NCI-H69 (cell line): ENCODE data around the gene MEGF10.
"Not testable (repeated sequence)": the region's sequence is repeated elsewhere in the genome, so short reads cannot be mapped to it uniquely, and the experiment has no call there.

ENCODE experiments used
- DNase-seq: peaks from one replicate; lab custom pipeline; 2025; lab: John Stamatoyannopoulos, UW

Gene MEGF10

DNA sequence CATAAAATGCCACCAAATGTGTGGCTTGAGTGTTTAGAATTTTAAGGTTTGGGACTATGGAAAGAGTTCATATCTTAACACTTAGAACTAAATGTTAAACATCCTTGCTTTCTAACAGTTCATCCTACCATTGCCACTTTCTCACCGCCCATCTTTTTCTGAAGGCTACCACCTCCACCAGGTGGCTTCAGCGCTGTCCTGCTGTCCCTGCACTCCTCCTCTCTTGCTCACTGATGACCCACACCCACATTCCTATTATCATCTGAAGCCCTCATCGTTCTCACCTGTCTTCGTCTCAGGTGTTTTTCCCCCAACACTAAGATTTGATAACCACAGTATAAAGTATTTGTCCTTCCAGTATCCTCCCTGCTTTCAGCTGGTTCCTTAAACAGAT, 7.4 kb downstream of the MEGF10 start:
- peak; percentile 15 for DNase-seq

DNA sequence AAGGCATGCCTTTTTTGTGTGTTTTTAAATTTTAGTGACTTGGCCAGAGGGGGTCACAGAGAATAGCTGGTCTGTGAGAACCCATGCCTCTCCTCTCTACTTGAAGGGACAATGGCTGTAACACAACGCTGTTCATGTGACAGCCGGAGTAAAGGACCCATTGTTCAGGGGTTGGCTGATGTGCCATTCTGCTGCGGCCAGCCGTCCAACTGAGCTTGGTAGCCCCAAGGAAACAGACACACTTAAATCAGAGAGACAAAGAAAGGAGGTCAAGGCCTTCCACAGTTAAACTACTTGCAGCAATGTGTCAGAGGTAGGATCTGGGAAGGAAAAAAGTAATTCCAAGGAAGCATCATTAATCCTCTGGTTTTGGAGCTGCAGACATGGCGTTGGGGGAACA, 8.1 kb downstream of the MEGF10 start:
- peak; percentile 5 for DNase-seq

DNA sequence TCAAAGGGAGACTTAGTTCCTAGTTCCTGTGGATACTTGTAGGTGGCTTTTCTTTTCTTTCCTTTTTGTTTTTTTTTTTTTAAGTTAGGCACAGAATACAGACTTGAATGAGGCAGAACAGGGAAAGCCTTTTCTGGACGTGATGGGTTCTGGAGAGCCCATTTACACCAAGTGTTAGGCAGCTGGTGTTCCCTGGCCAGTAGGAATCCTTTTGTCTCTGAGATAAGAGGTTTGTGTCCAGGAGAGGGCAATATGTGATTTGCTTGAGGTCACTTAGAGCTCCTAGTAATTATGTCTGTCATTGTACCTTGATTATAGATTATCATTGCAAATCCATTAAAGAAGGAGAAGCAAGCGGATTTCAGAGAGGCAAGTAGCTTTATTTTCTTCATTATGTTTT, 9.1 kb downstream of the MEGF10 start:
- DNase-seq = peak; percentile 70

DNA sequence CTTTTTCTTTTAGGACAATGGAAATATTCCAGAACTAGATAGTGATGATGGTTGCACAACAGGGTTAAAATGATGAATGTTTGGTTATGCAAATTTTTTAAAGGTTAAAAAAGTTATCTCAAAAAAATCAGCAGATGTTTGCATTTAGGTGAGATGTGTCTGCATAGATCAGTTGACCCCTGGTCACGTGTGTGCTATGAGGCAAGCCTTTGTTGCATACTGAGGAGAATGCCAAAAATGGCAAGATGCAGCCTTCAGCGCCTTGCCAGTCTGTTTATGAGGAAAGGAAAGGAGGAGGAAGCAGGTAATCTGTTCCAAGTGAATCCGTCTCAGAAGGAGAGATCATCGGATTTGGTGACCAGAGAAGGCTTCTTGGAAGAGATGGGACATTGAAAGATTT, 11.9 kb downstream of the MEGF10 start:
- DNase-seq = no peak

DNA sequence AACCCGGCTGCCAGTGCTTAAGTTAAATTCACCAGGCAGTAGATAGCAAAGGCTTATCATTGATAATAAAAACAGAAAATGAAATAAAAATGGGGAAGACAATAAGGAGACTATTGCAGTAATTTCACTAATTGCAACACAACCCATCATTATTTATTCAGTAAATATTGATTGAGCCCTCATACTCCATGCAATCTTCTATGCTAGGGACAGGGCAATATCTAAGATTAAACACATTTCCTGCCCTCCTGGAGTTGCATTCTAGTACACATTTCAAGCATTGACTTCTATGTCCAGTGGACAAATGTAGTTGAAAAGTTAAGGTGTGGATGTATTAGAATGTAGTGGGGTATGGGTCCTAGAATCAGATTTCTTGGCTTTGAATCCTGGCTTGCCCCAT, 12.8 kb downstream of the MEGF10 start:
- peak; percentile 32 for DNase-seq

DNA sequence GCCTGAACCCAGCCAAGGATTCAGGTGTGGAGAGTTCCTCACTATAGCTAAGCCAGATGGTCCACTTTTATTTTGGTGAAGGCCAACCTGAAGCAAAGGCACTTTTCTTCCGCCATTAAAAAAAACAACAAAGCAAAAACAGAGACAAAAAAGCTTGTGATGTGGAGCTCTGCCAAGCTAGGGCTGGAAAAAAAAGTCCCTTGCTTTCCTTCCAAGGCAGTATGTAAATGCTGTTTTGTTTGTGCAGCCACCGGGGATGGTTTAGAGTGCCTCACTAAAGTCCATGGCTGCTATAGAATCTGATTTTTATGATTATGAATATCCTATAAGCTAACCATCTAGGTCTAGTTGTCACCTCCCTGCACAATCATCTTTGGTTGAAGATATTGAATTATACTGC, 14.9 kb downstream of the MEGF10 start:
- DNase-seq = peak; percentile 24

DNA sequence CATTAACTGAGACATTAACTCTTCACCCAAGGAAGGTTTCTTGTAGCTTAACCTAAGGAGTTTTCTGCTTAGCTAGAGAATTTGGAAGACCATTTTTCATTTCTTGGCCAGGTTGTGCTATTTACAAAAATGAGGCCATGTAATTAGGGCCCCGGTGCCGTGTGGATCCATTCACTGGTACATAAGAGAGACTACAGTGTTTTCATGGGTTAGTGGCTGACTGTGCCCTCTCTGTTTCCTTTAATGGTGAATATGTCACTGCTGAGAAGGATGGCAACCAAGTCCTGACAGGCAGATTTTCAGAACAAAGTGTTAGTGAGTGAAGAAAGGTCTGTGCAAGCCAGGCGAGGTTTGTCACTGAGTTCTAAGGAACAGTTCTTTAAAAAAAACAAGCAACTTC, 15.4 kb downstream of the MEGF10 start:
- DNase-seq = peak; percentile 18

DNA sequence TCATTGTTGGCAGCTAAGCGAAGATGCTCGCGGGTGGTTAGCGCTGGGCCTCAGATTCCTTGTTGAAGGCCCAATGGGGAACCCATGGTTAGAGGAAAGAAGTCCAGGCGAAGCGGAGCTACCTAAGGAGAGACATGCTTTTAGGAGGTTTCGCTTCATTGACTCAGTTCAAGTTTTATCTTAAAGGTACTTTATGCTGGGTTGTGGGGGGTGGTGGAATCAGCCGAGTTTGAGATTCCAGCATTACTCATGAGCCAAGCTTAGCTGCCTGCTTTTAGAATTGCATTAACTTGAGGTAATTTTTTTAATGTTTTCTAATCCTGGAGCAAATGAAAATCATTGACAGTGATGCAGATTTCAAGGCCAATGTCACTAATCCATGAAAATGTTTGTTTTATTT, 16.1 kb downstream of the MEGF10 start:
- DNase-seq = no peak

DNA sequence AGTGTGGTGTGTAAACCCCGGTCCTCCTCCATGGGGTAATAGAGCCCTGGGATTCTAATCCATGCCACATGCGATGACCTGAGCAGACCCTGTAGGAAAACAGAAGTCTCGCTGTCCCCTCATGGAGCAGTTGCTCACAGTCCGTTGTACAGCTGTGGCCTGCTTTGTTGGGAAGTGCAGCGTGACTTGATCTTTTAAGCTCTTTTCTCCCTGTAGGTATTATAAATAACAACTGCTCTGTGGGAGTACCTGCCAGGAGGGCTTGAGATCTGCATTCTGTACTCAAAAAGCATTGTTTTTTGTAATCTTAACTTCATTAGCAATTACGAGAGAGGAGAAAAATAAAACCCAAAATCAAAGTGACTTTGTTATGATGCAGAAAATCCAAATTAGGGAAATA, 17.3 kb downstream of the MEGF10 start:
- peak; percentile 37 for DNase-seq

DNA sequence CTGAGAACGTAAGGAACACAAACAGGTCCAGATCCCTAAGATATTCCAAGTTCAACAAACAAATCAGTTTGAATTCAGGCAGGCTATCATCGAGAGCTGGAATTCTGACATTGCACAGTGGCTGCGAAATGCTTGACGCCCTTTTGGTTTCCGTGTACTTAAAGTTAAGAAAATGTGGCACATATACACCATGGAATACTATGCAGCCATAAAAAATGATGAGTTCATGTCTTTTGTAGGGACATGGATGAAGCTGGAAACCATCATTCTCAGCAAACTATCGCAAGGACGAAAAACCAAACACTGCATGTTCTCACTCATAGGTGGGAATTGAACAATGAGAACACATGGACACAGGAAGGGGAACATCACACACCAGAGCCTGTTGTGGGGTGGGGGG, 17.7 kb downstream of the MEGF10 start:
- not testable (repeated sequence) for DNase-seq

DNA sequence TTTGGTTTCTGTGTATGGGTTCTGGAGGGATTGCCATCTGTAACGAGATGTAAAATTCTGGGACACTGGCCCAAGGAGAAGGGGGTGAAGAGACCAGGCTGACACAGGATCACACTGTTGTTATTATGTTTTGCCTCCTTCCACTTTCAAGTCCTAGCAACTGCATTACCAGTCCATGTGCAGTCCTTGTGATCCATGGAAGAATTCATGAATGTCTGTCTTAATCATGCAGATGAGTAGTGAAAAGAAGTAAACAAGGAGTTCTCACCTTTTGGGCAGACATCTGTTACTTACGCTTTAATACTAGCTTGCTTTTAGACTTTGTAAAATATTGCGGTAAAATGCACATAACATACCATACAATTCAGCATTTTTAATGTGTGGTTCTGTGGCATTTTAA, 18.3 kb downstream of the MEGF10 start:
- no peak for DNase-seq

DNA sequence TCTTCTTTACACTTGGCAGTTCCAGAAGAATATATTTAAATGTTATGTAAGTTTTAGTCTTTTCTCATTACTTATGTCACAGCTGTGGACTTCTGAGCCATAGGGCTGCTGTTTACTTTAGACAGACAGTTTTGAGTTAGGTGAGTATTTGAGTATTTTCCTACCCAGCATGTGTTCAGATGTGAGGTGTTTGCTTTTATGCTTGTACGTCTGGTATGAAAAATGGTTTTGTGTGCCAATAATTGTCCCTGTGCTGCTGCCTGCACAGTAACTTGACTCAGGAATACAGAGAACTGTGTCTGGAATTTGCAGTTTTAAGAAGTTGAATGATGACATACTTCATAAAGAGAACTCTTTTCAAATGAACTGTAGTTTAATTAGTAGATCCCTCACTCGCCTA, 20.8 kb downstream of the MEGF10 start:
- peak; percentile 95 for DNase-seq

DNA sequence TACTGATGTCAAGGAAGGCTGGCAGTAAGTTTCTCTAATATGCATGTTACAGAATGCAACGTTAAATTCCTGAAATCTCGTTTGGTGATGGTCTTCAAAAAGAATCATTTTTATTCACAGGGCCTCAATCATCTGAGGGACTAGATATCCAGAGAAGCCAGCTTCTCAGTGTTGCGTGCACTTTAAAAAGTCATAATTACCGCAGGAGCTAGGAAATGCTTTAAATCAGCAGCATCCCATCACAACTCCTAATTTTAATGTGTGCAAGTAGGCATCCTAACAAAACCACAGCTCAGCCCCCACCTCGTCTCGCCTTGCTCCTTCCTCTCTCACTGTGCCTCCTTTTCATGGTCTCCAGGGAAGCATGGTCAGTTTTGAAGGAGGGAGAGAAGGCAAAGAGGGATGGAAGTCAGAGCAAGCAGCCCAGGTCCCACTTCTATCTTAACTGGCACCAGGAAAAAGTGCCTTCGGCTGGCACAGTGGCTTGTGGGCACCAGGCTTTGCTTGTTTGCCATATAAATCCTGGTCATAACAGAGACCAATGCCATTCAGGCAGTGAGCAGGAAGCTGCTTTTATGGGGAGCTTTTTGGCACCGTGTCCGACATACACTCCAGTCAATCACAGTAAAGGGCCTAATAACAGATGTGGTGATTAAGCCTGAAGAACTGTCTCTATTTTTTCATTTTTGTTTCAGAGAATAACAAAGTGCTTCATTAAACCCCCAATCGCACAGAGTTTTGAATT, 21.4 kb downstream of the MEGF10 start:
- DNase-seq = peak; percentile 80

DNA sequence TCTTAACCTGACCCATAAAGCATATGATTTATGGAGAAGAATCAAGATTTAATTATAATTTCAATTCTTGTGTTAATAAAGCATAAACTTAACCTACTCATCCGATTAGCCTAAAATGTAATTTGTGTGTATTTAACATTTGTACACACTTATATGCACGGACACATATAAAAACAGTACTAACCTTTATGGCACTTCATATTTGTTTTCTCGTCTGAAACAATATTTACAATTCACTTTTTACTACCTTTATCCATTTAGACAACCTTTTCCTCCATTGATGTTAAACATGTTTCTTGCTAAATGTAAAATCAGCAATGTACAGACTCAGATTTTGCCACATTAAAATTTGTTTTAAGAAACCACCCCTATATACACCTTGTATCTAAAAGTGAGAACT, 22.8 kb downstream of the MEGF10 start:
- no peak for DNase-seq

DNA sequence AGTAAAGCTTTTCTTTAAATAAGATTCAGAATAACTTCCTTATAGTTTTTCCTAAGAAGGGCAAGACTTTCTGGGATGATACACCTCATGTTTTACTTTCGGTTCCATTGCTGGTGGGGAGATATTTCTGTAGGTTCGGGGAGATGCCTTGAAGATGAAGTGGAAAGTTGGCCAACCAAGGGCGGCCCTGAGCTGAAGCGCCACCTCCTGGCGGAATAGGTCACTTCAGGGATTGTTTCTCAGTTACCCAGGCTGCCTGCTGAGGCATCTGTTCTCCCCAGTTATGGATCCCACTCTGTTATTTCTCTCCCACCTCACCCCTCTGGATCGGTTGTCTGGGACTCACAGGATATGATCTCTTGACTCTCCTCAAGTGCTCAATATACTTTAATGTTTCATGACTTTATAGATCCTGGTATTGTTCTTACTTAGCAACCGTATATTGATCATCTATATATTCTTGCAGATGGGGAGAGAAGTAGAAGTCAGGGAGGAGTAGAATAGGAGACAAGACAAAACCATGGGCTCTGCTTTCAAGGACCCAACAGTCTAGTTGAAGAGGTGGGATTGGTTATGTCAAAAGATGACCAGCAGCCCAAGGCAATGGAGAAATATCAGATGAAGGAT, 23.4 kb downstream of the MEGF10 start:
- peak; percentile 75 for DNase-seq

DNA sequence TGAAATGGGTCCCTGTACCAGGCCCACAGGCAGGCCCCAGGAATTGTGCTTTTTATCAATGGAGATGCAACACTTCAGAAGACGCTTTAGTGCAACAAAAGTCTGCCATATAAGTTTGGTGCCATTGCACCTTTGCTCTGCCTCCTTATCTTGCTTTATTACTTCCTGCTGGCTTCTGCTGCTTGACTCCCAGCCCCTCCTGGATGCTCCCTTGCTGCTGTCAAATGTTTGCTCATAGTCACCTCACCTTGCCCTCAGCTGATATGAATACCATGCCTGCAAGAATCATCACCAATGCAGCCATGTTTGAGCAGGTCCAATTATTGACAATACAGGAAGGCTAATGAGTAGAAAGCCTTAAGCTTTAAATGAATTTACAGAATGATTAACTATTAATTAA, 25.4 kb downstream of the MEGF10 start:
- DNase-seq = peak; percentile 55

DNA sequence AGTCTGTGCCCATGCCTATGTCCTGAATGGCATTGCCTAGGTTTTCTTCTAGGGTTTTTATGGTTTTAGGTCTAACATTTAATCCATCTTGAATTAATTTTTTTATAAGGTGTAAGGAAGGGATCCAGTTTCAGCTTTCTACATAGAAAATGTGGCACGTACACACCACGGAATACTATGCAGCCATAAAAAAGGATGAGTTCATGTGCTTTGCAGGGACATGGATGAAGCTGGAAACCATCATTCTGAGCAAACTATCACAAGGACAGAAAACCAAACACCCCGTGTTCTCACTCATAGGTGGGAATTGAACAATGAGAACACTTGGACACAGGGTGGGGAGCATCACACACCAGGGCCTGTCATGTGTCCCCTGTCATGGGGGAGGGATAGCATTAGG, 26.8 kb downstream of the MEGF10 start:
- DNase-seq = not testable (repeated sequence)

DNA sequence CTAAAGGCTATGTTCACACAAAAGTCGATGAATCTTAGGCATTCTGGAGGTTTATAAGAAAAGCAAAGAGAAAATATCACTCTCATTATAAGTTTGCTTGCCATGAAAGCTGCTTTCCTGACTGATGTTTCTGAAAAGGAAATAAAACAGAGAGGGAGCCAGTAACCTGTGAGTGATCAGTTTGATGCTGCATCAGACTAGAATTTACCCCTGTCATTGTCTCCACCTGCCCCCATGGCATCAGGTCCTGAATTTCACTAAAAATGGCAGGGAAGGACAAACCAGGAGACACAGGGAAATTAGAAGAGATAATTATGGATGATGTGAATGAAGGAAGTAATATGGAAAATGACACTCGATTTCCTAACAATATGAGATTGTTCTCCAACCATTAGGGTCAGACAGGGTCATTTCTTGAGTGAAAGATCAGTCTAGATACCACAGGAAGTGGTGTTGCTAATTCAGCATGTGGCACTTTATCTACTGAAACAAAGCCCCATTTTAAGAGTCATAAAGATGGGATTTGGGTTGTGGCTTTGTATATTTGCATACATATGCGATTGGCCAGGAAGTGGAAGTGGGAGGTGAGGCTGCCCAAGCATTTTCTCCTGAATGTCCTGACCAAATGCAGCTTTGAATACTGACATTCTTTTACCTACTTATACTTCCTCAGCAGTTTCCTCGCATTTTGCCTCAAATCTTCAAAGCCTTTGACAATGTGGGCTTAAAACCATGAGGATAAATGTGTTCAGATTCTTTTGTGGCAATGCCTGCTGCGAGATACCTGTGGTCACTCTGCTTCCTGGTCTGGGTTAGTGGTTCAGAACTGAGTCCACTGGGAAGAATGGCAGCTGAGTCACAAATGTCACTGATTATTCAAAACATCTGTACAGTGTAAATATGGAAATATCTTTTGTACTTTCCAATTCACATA, 29.7 kb downstream of the MEGF10 start:
- peak; percentile 18 for DNase-seq

DNA sequence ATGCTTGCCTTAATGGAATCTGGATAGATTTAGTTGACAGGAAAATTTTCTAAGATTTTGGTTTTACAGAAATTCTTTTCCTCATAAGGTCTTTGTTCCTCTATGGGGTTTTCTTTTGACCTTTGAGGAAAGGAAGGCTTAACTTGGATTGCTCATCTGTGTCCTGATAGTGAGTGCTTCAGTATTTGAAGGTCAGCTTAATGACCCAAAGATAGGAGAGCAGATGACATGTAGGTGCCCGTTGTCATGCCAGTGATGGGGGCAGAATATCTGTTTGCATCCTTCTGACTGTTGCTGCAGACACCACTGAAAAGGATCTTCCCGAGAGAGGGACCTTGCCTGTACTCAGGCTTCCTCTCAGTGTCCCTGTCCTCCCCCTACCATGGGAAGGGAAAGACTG, 30.9 kb downstream of the MEGF10 start:
- no peak for DNase-seq

DNA sequence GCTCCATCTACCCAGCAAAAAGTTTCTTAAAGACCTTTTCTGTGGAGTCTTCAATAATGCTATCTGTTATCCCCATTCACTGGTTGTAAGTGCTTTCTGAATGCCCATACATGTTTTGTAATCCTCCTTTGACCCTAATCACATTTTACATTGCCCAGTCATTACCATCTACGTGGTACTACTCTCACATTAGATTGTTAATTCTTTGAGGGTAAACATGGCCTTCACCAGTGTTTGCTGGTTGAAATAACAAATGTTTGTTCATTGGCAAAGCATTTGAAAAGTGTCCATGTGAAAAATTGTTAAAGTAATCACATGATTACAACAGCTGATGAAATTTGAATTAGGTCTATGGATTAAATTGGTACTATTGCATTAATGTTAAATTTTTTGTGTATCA, 31.8 kb downstream of the MEGF10 start:
- no peak for DNase-seq

DNA sequence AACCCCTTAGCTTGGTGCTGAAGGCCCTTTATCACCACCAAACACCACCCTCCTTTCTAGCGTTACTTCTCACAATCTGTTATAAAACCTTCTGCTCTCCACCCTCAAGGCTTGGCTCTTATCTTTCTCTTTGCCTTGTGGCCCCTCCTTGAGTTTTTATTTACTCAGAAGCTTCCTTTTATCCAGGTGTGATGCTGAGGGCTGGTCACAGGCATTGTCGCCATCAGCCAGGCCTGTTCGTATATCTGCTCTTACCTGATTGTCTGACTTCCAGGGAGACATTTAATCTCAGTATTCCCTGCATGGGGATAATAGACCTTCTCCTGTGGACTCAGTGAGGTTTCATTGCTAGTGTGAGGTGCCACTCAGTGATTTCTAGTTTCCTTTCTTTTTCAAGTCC, 34.2 kb downstream of the MEGF10 start:
- no peak for DNase-seq

DNA sequence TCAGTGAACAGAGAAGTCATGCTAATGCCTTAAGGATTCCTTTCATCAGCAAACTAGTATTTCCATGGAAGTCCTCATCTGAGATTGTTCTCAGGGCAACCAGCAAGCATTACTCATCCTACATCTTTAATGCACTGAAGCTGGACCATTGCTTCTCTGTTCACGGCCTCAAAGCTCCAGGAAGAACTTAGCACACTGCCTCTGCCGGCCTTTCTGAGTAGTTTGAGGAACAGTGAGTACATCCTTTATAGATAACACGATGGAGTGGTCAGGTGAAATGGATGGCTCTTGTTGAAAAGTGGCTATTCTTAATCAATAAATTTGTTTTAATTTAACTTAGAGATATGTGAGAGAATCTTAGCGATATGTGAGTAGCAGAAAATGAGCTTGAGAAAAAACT, 35.8 kb downstream of the MEGF10 start:
- no peak for DNase-seq
